Smooth muscle cell (in vitro differentiated cells): ENCODE results near the gene ACSS2. TPM values are rescaled to one million over a fixed set of nuclear protein-coding genes. Genes with fewer than 3 reads are reported as not detected.
"Not testable (repeated sequence)": the region's sequence is repeated elsewhere in the genome, so short reads cannot be mapped to it uniquely, and the experiment has no call there.

Experiments used
- DNase-seq: peaks from one replicate; lab custom pipeline; 2025; ENCODE audit not compliant: unreplicated experiment; lab: John Stamatoyannopoulos, UW
- H2AFZ ChIP-seq: fragments of 200-600 bp; sonication (generic); 2 replicates; pipeline ENCODE4 v1.6.0; 2016; ENCODE audit warnings: antibody characterized with exemption, low read depth, mild to moderate bottlenecking
- H3F3A ChIP-seq: fragments of 200-600 bp; sonication (generic); 2 replicates; pipeline ENCODE4 v1.6.0; 2017; ENCODE audit warnings: antibody characterized with exemption, low read depth
- H3K27ac ChIP-seq: fragments of 200-600 bp; sonication (generic); 2 replicates; pipeline ENCODE4 v1.5.1; 2016; ENCODE audit warnings: low read depth, mild to moderate bottlenecking
- H3K27me3 ChIP-seq: fragments of 200-600 bp; sonication (generic); 2 replicates; pipeline ENCODE4 v1.6.1; 2016; ENCODE audit warnings: low read depth, mild to moderate bottlenecking
- H3K36me3 ChIP-seq: fragments of 200-600 bp; sonication (generic); 2 replicates; pipeline ENCODE4 v1.5.1; 2016; ENCODE audit warnings: low read depth
- H3K4me1 ChIP-seq: fragments of 200-600 bp; sonication (generic); 2 replicates; pipeline ENCODE4 v1.5.1; 2016; ENCODE audit warnings: low read depth
- H3K4me2 ChIP-seq: fragments of 200-600 bp; sonication (generic); 2 replicates; pipeline ENCODE4 v1.6.0; 2016; ENCODE audit warnings: mild to moderate bottlenecking
- H3K4me3 ChIP-seq: fragments of 200-600 bp; sonication (generic); 2 replicates; pipeline ENCODE4 v1.5.1; 2016; ENCODE audit warnings: mild to moderate bottlenecking
- H3K79me2 ChIP-seq: fragments of 200-600 bp; sonication (generic); 2 replicates; pipeline ENCODE4 v1.6.0; 2016; ENCODE audit warnings: low read depth, mild to moderate bottlenecking
- H3K9ac ChIP-seq: fragments of 200-600 bp; sonication (generic); 2 replicates; pipeline ENCODE4 v1.6.0; 2016; ENCODE audit warnings: low read depth
- H3K9me3 ChIP-seq: fragments of 200-600 bp; sonication (generic); replicated peaks from 2 replicates; pipeline ENCODE4 v1.5.1; 2016; ENCODE audit warnings: low read depth
- H4K20me1 ChIP-seq: fragments of 200-600 bp; sonication (generic); 2 replicates; pipeline ENCODE4 v1.6.0; 2016; ENCODE audit warnings: low read depth
- WGBS: methylation state at CpG from one replicate; pipeline ENCODE4 v1.1.7; 2016; ENCODE audit warnings: low lambda C conversion rate; 5-methylcytosine and 5-hydroxymethylcytosine counted together
- polyA plus RNA-seq: library from polyadenylated mRNA; unstranded; fragments of >200 nt; fragmentation: Nextera tagmentation; extraction: Ambion mirVana; gene quantifications from 2 replicates; pipeline ENCODE4 v1.2.1, GENCODE V29; 2016
- total RNA-seq: library from RNA; depleted of rRNA; stranded (reverse); fragments of >200 nt; gene quantifications from 2 replicates; pipeline ENCODE4 v1.2.3, GENCODE V29; 2014
- TF ChIP-seq, protein P1 (sequence below): fragments of 200-600 bp; sonication (generic); IDR thresholded peaks from 2 replicates; pipeline ENCODE4 v1.5.1; 2017; ENCODE audit warnings: borderline replicate concordance, mild to moderate bottlenecking, antibody characterized with exemption; ENCODE audit not compliant: insufficient read depth, poor library complexity, severe bottlenecking

ACSS2 gene
- total and polyA plus RNA-seq, 2 experiments from 2014 or later: 35.1 to 37.7 TPM

DNA sequence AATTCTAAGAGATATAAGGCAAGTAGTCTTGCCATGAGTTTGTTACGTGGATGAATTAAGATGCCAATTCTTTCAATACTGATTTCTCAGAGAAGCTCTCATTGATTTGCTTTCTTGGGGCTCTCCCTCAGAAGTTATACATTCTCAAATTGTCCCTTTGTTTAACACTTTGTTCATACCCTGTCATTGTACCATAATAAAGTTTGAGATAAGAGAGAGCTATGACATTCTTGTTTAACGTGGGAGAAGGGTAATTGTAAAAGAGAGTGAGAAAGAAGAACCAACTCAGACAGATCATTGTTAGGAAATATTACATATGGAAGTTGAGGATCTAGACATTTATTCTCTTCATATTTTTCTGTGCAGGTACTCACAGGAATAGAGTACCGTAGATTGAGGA lies 19.1 kb downstream of the ACSS2 start:
- no peak overlapping the region for H3K27ac ChIP-seq
- no peak for DNase-seq
- no peaks in the 10 kb centered on the region for H3K79me2 ChIP-seq
- peaks cover 10% of the 10 kb centered on the region for H4K20me1 ChIP-seq
- no peak overlapping the region for H3K4me3 ChIP-seq
- no peaks in the 10 kb centered on the region for H3K4me1 ChIP-seq
- H3K27me3 ChIP-seq: no peaks in the 10 kb centered on the region
- H2AFZ ChIP-seq: no peak overlapping the region
- no peaks in the 10 kb centered on the region for H3K9me3 ChIP-seq
- 89% methylated on average over 3 of the region's 3 CpGs for WGBS
- no peaks in the 10 kb centered on the region for H3K36me3 ChIP-seq
- no peak overlapping the region for H3K9ac ChIP-seq
- TF ChIP-seq, protein P1, sequence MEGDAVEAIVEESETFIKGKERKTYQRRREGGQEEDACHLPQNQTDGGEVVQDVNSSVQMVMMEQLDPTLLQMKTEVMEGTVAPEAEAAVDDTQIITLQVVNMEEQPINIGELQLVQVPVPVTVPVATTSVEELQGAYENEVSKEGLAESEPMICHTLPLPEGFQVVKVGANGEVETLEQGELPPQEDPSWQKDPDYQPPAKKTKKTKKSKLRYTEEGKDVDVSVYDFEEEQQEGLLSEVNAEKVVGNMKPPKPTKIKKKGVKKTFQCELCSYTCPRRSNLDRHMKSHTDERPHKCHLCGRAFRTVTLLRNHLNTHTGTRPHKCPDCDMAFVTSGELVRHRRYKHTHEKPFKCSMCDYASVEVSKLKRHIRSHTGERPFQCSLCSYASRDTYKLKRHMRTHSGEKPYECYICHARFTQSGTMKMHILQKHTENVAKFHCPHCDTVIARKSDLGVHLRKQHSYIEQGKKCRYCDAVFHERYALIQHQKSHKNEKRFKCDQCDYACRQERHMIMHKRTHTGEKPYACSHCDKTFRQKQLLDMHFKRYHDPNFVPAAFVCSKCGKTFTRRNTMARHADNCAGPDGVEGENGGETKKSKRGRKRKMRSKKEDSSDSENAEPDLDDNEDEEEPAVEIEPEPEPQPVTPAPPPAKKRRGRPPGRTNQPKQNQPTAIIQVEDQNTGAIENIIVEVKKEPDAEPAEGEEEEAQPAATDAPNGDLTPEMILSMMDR: no peak
- no peaks in the 10 kb centered on the region for H3F3A ChIP-seq
- no peak overlapping the region for H3K4me2 ChIP-seq

DNA sequence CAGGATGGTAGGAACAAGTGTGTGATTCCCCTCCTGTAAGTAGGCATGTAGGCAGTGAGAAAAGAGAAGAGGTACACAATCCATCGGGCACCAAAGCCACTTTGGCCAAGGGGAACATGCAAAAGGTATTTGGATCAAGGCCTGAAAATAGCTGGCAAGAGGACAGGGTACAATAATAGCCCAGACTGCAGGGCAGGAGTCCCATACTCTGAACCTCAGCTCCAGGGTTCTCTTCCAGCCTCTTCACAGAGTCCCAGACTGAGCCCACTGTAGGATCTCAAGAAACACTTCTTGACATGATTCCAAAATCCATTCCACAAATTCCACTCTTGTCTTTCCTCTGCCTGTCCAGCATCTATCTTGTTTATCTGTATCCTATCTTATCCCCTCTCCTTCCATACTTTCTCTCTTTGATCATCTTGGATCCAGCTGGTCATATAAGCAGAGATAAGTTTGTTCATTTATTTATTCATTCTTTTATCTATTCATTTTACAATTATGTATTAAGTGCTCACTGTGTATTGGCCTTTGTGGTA lies 19.7 kb downstream of the ACSS2 start:
- H3K27ac ChIP-seq: no peak overlapping the region

DNA sequence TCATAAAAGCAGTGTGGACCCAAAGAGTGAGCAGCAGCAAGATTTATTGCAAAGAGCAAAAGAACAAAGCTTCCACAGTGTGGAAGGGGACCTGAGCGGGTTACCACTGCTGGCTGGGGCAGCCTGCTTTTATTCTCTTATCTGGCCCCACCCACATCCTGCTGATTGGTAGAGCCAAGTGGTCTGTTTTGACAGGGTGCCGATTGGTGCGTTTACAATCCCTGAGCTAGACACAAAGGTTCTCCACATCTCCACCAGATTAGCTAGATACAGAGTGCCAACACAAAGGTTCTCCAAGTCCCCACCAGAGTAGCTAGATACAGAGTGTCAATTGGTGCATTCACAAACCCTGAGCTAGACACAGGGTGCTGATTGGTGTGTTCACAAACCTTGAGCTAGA lies 21.7 kb downstream of the ACSS2 start:
- H3K9ac ChIP-seq: not testable (repeated sequence)
- 95% methylated on average over 3 of the region's 3 CpGs for whole genome bisulfite sequencing

More for the DNA sequence above, 19.7 kb downstream of the ACSS2 start:
- no peak overlapping the region for H3K9ac ChIP-seq
- H2AFZ ChIP-seq: no peak overlapping the region
- TF ChIP-seq, protein P1: no peak
- H3K4me2 ChIP-seq: no peak overlapping the region
- H3F3A ChIP-seq: no peaks in the 10 kb centered on the region
- H4K20me1 ChIP-seq: peaks cover 10% of the 10 kb centered on the region
- no peak for DNase-seq
- no peaks in the 10 kb centered on the region for H3K36me3 ChIP-seq
- H3K4me3 ChIP-seq: no peak overlapping the region
- WGBS: 95% methylated on average over 1 of the region's 1 CpG
- no peaks in the 10 kb centered on the region for H3K27me3 ChIP-seq
- H3K4me1 ChIP-seq: no peaks in the 10 kb centered on the region
- no peaks in the 10 kb centered on the region for H3K79me2 ChIP-seq
- no peaks in the 10 kb centered on the region for H3K9me3 ChIP-seq

DNA sequence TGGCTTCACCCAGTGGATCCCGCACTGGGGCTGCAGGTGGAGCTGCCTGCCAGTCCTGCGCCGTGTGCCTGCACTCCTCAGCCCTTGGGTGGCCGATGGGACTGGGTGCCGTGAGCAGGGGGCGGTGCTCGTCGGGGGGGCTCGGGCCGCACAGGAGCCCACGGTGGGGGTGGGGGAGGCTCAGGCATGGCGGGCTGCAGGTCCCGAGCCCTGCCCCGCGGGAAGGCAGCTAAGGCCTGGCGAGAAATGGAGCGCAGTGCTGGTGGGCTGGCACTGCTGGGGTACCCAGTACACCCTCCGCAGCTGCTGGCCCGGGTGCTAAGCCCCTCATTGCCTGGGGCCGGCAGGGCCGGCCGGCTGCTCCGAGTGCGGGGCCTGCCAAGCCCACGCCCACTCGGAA lies 22.3 kb downstream of the ACSS2 start:
- not testable (repeated sequence) for H4K20me1 ChIP-seq, H3K79me2 ChIP-seq, H3K27ac ChIP-seq, H3F3A ChIP-seq, H3K4me2 ChIP-seq, H3K9me3 ChIP-seq, H3K4me1 ChIP-seq, H3K27me3 ChIP-seq, H2AFZ ChIP-seq, H3K9ac ChIP-seq, H3K36me3 ChIP-seq, H3K4me3 ChIP-seq, DNase-seq
- WGBS: 93% methylated on average over 24 of the region's 26 CpGs

More for the DNA sequence above, 21.7 kb downstream of the ACSS2 start:
- not testable (repeated sequence) for H3K9me3 ChIP-seq, H3K4me3 ChIP-seq, H3K79me2 ChIP-seq, H3K36me3 ChIP-seq, H2AFZ ChIP-seq, H3K27ac ChIP-seq, H3K27me3 ChIP-seq, H4K20me1 ChIP-seq, DNase-seq, H3K4me1 ChIP-seq, H3F3A ChIP-seq, H3K4me2 ChIP-seq

DNA sequence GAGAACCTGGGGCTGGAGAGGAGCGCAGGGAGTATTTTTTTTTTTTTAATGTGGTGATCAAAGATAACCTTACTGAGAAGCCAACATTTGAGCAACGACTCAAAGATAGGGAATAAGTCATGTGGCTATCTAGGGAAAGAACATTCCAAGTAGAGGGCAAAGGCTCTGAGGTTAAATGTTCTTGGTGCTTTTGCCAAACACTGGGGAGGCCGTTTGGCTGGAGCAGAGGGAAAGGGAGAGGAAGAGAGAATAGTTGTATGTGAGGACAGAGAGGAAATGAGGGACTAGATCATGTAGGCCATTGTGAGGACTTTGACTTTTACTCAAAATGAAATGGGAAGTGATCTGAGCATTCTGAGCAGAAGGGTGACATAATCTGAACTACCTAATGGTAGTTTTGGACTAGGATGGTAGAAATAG lies 27.8 kb downstream of the ACSS2 start:
- peaks cover 17% of the 10 kb centered on the region for H4K20me1 ChIP-seq

More for the DNA sequence above, 27.8 kb downstream of the ACSS2 start:
- H3K4me1 ChIP-seq: peaks cover 4% of the 10 kb centered on the region
- TF ChIP-seq, protein P1: no peak
- no peaks in the 10 kb centered on the region for H3K27me3 ChIP-seq
- WGBS: 92% methylated on average over 3 of the region's 3 CpGs
- no peaks in the 10 kb centered on the region for H3K79me2 ChIP-seq
- no peaks in the 10 kb centered on the region for H3K36me3 ChIP-seq
- no peak for DNase-seq
- H3K4me3 ChIP-seq: no peak overlapping the region
- peaks cover 14% of the 10 kb centered on the region for H3F3A ChIP-seq
- no peaks in the 10 kb centered on the region for H3K9me3 ChIP-seq
- H3K27ac ChIP-seq: no peak overlapping the region
- no peak overlapping the region for H2AFZ ChIP-seq
- no peak overlapping the region for H3K9ac ChIP-seq
- no peak overlapping the region for H3K4me2 ChIP-seq
